Coronary artery (tissue), 2 donors: Measurements from ENCODE around the gene XXYLT1.
A peak's percentile ranks its signal among the peaks of the same experiment; 100 is the strongest.

Experiments
- DNase-seq: peaks from one replicate; pipeline ENCODE4 v3.0.0-alpha.2; 2017; ENCODE audit warnings: low spot score
- H3K27ac ChIP-seq, 2 donors: fragments of 200-600 bp; sonication (generic); one replicate each; pipeline ENCODE4 v1.5.1; 2016 to 2019
- H3K4me3 ChIP-seq: fragments of 200-600 bp; sonication (generic); 2 replicates; pipeline ENCODE4 v1.5.1; 2016; ENCODE audit warnings: mild to moderate bottlenecking, moderate library complexity
- TF ChIP-seq, protein P1 (sequence below): fragments of 200-600 bp; sonication (generic); IDR thresholded peaks from one replicate; pipeline ENCODE4 v1.5.1; 2019; ENCODE audit warnings: antibody characterized with exemption

Gene XXYLT1

DNA sequence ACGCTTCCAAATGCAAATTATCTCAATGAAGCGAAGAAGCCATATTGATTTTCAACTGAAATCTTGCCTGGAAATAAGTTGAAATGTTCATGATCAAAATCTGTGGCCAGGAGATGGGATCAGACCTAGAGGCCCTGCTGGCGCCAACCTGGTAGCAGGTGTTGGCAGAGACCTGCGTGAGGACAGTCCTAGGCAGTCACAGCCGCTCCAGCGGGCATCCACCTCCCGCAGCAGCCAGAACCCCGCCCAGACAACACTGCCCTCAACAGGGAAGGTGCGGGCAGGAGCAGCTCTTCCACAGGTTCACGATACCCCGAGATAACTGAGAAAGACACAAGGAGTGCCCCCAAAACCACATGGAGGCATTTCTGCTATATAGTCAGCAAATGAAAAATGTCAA, 145.3 kb downstream of the XXYLT1 start:
- Histone ChIP-seq H3K27ac (no peak overlapping the region), H3K4me3 (no peak overlapping the region)
- DNase-seq: no peak
- TF ChIP-seq, protein P1, sequence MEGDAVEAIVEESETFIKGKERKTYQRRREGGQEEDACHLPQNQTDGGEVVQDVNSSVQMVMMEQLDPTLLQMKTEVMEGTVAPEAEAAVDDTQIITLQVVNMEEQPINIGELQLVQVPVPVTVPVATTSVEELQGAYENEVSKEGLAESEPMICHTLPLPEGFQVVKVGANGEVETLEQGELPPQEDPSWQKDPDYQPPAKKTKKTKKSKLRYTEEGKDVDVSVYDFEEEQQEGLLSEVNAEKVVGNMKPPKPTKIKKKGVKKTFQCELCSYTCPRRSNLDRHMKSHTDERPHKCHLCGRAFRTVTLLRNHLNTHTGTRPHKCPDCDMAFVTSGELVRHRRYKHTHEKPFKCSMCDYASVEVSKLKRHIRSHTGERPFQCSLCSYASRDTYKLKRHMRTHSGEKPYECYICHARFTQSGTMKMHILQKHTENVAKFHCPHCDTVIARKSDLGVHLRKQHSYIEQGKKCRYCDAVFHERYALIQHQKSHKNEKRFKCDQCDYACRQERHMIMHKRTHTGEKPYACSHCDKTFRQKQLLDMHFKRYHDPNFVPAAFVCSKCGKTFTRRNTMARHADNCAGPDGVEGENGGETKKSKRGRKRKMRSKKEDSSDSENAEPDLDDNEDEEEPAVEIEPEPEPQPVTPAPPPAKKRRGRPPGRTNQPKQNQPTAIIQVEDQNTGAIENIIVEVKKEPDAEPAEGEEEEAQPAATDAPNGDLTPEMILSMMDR: no peak

DNA sequence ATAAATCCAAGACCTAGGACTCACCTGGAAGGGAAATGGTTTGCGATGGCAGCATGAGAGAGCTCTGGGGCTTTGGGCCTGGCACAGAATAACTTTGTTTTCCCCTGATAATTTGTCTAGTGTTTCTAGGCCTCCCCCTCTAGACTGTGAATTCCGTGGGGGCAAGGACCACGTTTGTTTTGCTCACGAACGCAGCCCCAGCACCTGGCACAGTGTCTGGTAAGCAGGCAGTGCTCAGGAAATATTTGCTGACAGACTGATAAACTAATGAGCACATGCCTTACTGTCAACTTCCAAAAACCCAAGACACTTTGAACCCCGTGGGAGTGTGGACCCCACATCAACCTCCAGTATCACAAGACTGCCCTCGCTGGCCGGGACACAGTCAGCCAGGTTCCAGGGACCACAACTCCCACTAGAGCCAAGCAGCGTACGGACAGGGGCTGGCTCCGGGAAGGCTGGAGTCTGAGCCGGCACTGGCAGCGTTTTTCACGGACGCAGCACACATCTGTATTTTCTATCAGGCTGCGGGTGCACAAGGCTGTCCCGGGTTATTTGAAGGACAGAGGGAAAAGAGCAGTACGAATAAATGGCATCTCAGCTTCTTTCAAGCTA, 146.5 kb downstream of the XXYLT1 start:
- Histone ChIP-seq H3K27ac (no peak overlapping the region), H3K4me3 (no peak overlapping the region)
- TF ChIP-seq, protein P1: no peak
- no peak for DNase-seq

DNA sequence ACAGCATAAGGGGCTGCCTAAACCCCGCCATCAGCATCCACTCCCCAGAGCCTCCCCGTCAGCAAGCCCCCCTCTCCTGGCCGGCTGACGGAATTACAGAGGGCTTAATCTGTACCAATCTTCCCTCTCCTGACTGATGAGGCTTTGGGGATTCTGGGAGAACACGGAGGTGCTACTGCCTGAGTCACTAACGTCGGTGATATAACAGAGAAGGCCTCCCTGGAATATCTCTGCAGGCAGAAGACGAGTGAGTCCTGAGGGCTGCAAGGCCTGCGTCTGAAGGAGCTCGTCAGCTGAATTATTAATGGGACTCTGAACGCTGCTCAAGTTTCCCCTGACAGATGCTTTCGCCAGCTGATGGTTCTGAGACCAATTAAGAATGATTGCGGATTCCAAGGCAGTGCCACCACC, 147.7 kb downstream of the XXYLT1 start:
- Histone ChIP-seq H3K4me3 (no peak overlapping the region), H3K27ac (no peak overlapping the region)
- TF ChIP-seq, protein P1: no peak
- no peak for DNase-seq

DNA sequence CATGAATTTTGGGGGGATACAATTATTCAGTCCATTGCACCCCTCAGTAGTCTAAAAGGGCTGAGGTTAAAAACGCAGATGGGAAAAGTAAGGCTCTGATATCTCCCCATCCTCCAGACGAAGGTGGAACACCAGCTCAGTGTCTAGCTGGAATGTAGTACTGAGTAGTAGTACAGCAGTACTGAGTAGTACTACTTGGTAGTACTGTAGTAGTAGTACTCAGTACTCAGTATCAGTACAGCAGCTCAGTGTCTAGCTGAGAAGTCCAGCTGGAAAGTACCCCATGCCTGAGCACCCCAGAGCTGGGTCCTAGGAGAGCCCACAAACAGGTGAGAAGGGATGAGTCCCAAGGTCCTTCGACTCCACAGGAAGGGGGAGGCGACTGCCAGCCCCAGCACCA, 148.7 kb downstream of the XXYLT1 start:
- Histone ChIP-seq H3K4me3 (no peak overlapping the region), H3K27ac (no peak overlapping the region)
- no peak for DNase-seq
- TF ChIP-seq, protein P1: no peak

GRCh38 chr3:195120267-195120601, 150.7 kb downstream of the XXYLT1 start:
- Histone ChIP-seq H3K4me3 (no peak overlapping the region), H3K27ac (peak overlapping the region in 1 of 2 donors; percentile 8)
- no peak for DNase-seq
- TF ChIP-seq, protein P1: no peak

DNA sequence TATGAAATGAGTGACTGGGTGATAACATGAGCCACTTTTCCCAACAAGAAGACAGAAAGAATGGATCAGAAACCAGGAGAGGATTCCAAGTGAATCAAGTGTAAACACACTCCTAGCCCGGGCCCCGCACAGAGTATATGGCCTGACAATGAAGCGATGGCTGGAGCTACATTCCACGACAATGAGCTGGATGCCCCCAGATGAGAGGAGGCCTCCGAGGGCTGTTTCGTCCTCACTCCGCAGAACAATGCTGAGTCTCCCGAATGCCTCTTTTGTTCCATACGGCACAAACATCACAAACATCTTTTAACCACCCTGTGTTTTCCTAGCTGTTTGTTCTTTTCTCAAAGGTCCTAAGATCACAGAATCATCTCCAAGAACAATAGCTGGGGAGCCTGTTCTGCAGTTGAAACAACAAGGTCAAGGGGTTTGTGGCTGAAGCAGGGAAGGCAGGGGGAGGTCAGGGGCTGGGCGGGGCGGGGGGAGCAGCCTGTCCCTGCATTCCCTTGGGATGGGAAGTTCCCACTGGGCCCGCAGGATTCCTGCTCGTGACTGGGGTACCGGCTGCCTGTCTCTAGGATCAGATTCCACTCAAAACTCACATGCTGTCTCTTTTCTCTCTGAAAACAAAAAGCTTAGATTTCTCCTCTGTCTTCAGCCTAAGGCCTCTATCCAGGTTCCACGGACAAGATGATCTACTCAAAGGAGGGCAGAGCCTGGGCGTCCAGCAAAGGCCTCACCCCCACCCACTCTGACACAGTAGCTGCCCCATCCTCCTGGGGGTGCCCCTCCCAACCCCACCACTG, 151.3 kb downstream of the XXYLT1 start:
- H3K27ac ChIP-seq: peak overlapping the region in 1 of 2 donors; percentile 8
- TF ChIP-seq, protein P1: no peak
- no peak for DNase-seq
- H3K4me3 ChIP-seq: no peak overlapping the region

DNA sequence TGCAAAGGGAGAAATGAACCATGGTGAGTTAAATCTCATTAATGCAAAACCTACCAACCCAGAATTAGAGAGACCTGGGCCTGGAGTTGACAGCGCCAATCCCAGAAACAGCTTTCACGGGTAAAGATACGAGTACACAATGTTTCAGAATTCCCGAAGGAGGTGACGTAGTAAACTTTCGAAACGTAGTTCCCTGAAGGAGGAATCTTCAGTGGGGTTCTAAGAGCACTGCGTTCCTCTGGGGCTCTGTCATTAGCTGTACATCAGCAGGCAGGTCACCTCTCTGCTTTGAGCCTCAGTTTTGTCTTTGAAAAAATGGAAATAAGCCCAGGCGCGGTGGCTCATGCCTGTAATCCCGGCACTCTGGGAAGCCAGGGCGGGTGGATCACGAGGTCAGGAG, 152.3 kb downstream of the XXYLT1 start:
- Histone ChIP-seq H3K27ac (no peak overlapping the region), H3K4me3 (no peak overlapping the region)
- TF ChIP-seq, protein P1: no peak
- no peak for DNase-seq
